Effector memory CD8-positive, alpha-beta T cell (primary cell): ENCODE data around the gene EDNRB.

Experiments
- ATAC-seq: fragments of 150-1000 bp; cut with Tn5 transposase; replicated peaks from 2 replicates; pipeline ENCODE4 v1.10.0; 2021; ENCODE audit warnings: mild to moderate bottlenecking, moderate library complexity
- DNase-seq, 3 experiments: peaks; one replicate each; pipeline ENCODE4 v3.0.0; 2021
- H3K27ac Mint-ChIP-seq, 2 donors: one replicate each; pipeline ENCODE4 v1.8.0; 2022; ENCODE audit warnings: mild to moderate bottlenecking in 2 of 2, mixed read lengths in 2 of 2, moderate library complexity in 2 of 2
- H3K27me3 Mint-ChIP-seq, 2 donors: one replicate each; pipeline ENCODE4 v1.8.0; 2022; ENCODE audit warnings: mixed read lengths in 2 of 2
- H3K36me3 Mint-ChIP-seq: one replicate; pipeline ENCODE4 v1.8.0; 2022; ENCODE audit warnings: mild to moderate bottlenecking, moderate library complexity, mixed read lengths; ENCODE audit not compliant: insufficient read depth
- H3K4me1 Mint-ChIP-seq, 2 donors: one replicate each; pipeline ENCODE4 v1.8.0; 2022; ENCODE audit warnings: low read depth in 2 of 2, mixed read lengths in 2 of 2
- H3K4me3 Mint-ChIP-seq, 2 donors: one replicate each; pipeline ENCODE4 v1.8.0; 2022; ENCODE audit warnings: mild to moderate bottlenecking in 2 of 2, mixed read lengths in 2 of 2, moderate library complexity in 2 of 2
- H3K9me3 Mint-ChIP-seq, 2 donors: one replicate each; pipeline ENCODE4 v1.8.0; 2022; ENCODE audit warnings: mixed read lengths in 2 of 2

Gene EDNRB

GRCh38 chr13:77913003-77913402, 5.6 kb downstream of the EDNRB start:
- H3K27ac Mint-ChIP-seq, result no peak overlapping the region
- peaks cover 0 to 17% of the 10 kb centered on the region in 2 donors for H3K27me3 Mint-ChIP-seq
- ATAC-seq (no peak), DNase-seq (no peak)
- no peaks in the 10 kb centered on the region for H3K9me3 Mint-ChIP-seq
- no peak overlapping the region for H3K4me3 Mint-ChIP-seq
- H3K4me1 Mint-ChIP-seq, result no peaks in the 10 kb centered on the region
- no peaks in the 10 kb centered on the region for H3K36me3 Mint-ChIP-seq

- H3K27ac Mint-ChIP-seq, result no peak overlapping the region
These were observed 6.9 kb downstream of the EDNRB start for GRCh38 chr13:77911751-77912150.

GRCh38 chr13:77909827-77910226, 8.8 kb downstream of the EDNRB start:
- no peak for DNase-seq
- H3K27ac Mint-ChIP-seq, result no peak overlapping the region
- no peaks in the 10 kb centered on the region for H3K4me1 Mint-ChIP-seq
- H3K36me3 Mint-ChIP-seq, result peaks cover 4% of the 10 kb centered on the region
- no peak for ATAC-seq
- no peaks in the 10 kb centered on the region for H3K9me3 Mint-ChIP-seq
- H3K4me3 Mint-ChIP-seq, result no peak overlapping the region
- peaks cover 0 to 10% of the 10 kb centered on the region in 2 donors for H3K27me3 Mint-ChIP-seq

More at GRCh38 chr13:77911751-77912150, 6.9 kb downstream of the EDNRB start:
- DNase-seq (no peak), ATAC-seq (no peak)
- H3K9me3 Mint-ChIP-seq, result no peaks in the 10 kb centered on the region
- no peak overlapping the region for H3K4me3 Mint-ChIP-seq
- peaks cover 4% of the 10 kb centered on the region for H3K36me3 Mint-ChIP-seq
- H3K4me1 Mint-ChIP-seq, result no peaks in the 10 kb centered on the region
- H3K27me3 Mint-ChIP-seq, result peaks cover 0 to 9% of the 10 kb centered on the region in 2 donors

GRCh38 chr13:77908531-77908930, 10.1 kb downstream of the EDNRB start:
- no peaks in the 10 kb centered on the region for H3K9me3 Mint-ChIP-seq
- peaks cover 4% of the 10 kb centered on the region for H3K36me3 Mint-ChIP-seq
- H3K4me1 Mint-ChIP-seq, result no peaks in the 10 kb centered on the region
- ATAC-seq (no peak), DNase-seq (no peak)
- H3K4me3 Mint-ChIP-seq, result no peak overlapping the region
- H3K27me3 Mint-ChIP-seq, result peaks cover 0 to 6% of the 10 kb centered on the region in 2 donors
- H3K27ac Mint-ChIP-seq, result no peak overlapping the region

- Mint-ChIP-seq H3K27me3 (peaks cover 0 to 7% of the 10 kb centered on the region in 2 donors), H3K9me3 (peaks cover under 1 to 1% of the 10 kb centered on the region in 2 donors), H3K4me1 (no peaks in the 10 kb centered on the region), H3K27ac (no peak overlapping the region), H3K36me3 (peaks cover 4% of the 10 kb centered on the region), H3K4me3 (no peak overlapping the region)
- ATAC-seq (no peak), DNase-seq (no peak)
These were observed 10.8 kb downstream of the EDNRB start for GRCh38 chr13:77907666-77908341.

- DNase-seq (no peak), ATAC-seq (no peak)
- no peak overlapping the region for H3K4me3 Mint-ChIP-seq
- H3K4me1 Mint-ChIP-seq, result no peaks in the 10 kb centered on the region
- H3K36me3 Mint-ChIP-seq, result peaks cover 4% of the 10 kb centered on the region
- peaks cover 6 to 7% of the 10 kb centered on the region in 2 donors for H3K9me3 Mint-ChIP-seq
- peaks cover 0 to 15% of the 10 kb centered on the region in 2 donors for H3K27me3 Mint-ChIP-seq
- H3K27ac Mint-ChIP-seq, result no peak overlapping the region
These were observed 14.6 kb downstream of the EDNRB start for GRCh38 chr13:77904031-77904430.

GRCh38 chr13:77903435-77903834, 15.2 kb downstream of the EDNRB start:
- H3K4me1 Mint-ChIP-seq, result no peaks in the 10 kb centered on the region
- no peak for DNase-seq
- no peak for ATAC-seq

GRCh38 chr13:77902319-77902963, 16.2 kb downstream of the EDNRB start:
- Mint-ChIP-seq H3K4me3 (no peak overlapping the region), H3K27me3 (peaks cover 0 to 15% of the 10 kb centered on the region in 2 donors), H3K36me3 (no peaks in the 10 kb centered on the region), H3K9me3 (peaks cover 6 to 7% of the 10 kb centered on the region in 2 donors), H3K4me1 (no peaks in the 10 kb centered on the region), H3K27ac (no peak overlapping the region)
- no peak for ATAC-seq
- no peak for DNase-seq

More at GRCh38 chr13:77903435-77903834, 15.2 kb downstream of the EDNRB start:
- Mint-ChIP-seq H3K4me3 (no peak overlapping the region), H3K36me3 (peaks cover 4% of the 10 kb centered on the region), H3K27me3 (peaks cover 0 to 15% of the 10 kb centered on the region in 2 donors), H3K9me3 (peaks cover 6 to 7% of the 10 kb centered on the region in 2 donors), H3K27ac (no peak overlapping the region)

- DNase-seq (no peak), ATAC-seq (no peak)
- no peak overlapping the region for H3K27ac Mint-ChIP-seq
- no peaks in the 10 kb centered on the region for H3K36me3 Mint-ChIP-seq
- no peaks in the 10 kb centered on the region for H3K4me1 Mint-ChIP-seq
- H3K4me3 Mint-ChIP-seq, result no peak overlapping the region
- H3K27me3 Mint-ChIP-seq, result peaks cover 5 to 13% of the 10 kb centered on the region in 2 donors
- peaks cover 6 to 7% of the 10 kb centered on the region in 2 donors for H3K9me3 Mint-ChIP-seq
These were observed 20.5 kb downstream of the EDNRB start for GRCh38 chr13:77898097-77898496.

- Mint-ChIP-seq H3K4me3 (no peak overlapping the region), H3K36me3 (no peaks in the 10 kb centered on the region), H3K27me3 (peaks cover 5 to 9% of the 10 kb centered on the region in 2 donors), H3K27ac (no peak overlapping the region), H3K9me3 (no peaks in the 10 kb centered on the region), H3K4me1 (no peaks in the 10 kb centered on the region)
- DNase-seq (no peak), ATAC-seq (no peak)
These were observed 21.7 kb downstream of the EDNRB start for GRCh38 chr13:77896977-77897376.

- no peak overlapping the region for H3K27ac Mint-ChIP-seq
- no peaks in the 10 kb centered on the region for H3K36me3 Mint-ChIP-seq
- DNase-seq (no peak), ATAC-seq (no peak)
- H3K4me1 Mint-ChIP-seq, result no peaks in the 10 kb centered on the region
- H3K27me3 Mint-ChIP-seq, result peaks cover 5 to 9% of the 10 kb centered on the region in 2 donors
- no peak overlapping the region for H3K4me3 Mint-ChIP-seq
- no peaks in the 10 kb centered on the region for H3K9me3 Mint-ChIP-seq
These were observed 22.1 kb downstream of the EDNRB start for GRCh38 chr13:77896536-77896935.

GRCh38 chr13:77894743-77895142, 23.9 kb downstream of the EDNRB start:
- ATAC-seq, result no peak
- peaks cover 0 to 5% of the 10 kb centered on the region in 2 donors for H3K4me1 Mint-ChIP-seq

GRCh38 chr13:77893066-77893465, 25.6 kb downstream of the EDNRB start:
- peaks cover 0 to 5% of the 10 kb centered on the region in 2 donors for H3K4me1 Mint-ChIP-seq
- no peak for DNase-seq
- no peak overlapping the region for H3K27ac Mint-ChIP-seq
- no peak overlapping the region for H3K4me3 Mint-ChIP-seq
- peaks cover 5 to 9% of the 10 kb centered on the region in 2 donors for H3K27me3 Mint-ChIP-seq
- H3K9me3 Mint-ChIP-seq, result no peaks in the 10 kb centered on the region
- H3K36me3 Mint-ChIP-seq, result no peaks in the 10 kb centered on the region
- ATAC-seq, result no peak

More at GRCh38 chr13:77894743-77895142, 23.9 kb downstream of the EDNRB start:
- no peak for DNase-seq
- no peaks in the 10 kb centered on the region for H3K9me3 Mint-ChIP-seq
- no peak overlapping the region for H3K4me3 Mint-ChIP-seq
- no peak overlapping the region for H3K27ac Mint-ChIP-seq
- peaks cover 5 to 9% of the 10 kb centered on the region in 2 donors for H3K27me3 Mint-ChIP-seq
- no peaks in the 10 kb centered on the region for H3K36me3 Mint-ChIP-seq

GRCh38 chr13:77892491-77892890, 26.1 kb downstream of the EDNRB start:
- no peak overlapping the region for H3K4me3 Mint-ChIP-seq
- no peaks in the 10 kb centered on the region for H3K36me3 Mint-ChIP-seq
- ATAC-seq, result no peak
- DNase-seq, result no peak
- H3K27ac Mint-ChIP-seq, result no peak overlapping the region
- H3K4me1 Mint-ChIP-seq, result peaks cover 0 to 5% of the 10 kb centered on the region in 2 donors
- peaks cover 5 to 9% of the 10 kb centered on the region in 2 donors for H3K27me3 Mint-ChIP-seq
- no peaks in the 10 kb centered on the region for H3K9me3 Mint-ChIP-seq
